Non-pigmented ciliary epithelial cell (primary cell): ENCODE data around the gene LRRC14B.

Experiments used
- DNase-seq: peaks from one replicate; pipeline ENCODE4 v3.0.0-alpha.2; 2010; ENCODE audit warnings: low read depth

LRRC14B gene

GRCh38 chr5:191036-191948 lies at the start of gene LRRC14B:
Gene LRRC14B (plus strand): TSS chr5:191495. CDS start chr5:191539, 44 bp downstream.
- no peak for DNase-seq

GRCh38 chr5:141761-142160 lies 49.5 kb upstream of the LRRC14B start:
- DNase-seq, result no peak

GRCh38 chr5:142246-142810 lies 49.0 kb upstream of the LRRC14B start:
- no peak for DNase-seq

- no peak for DNase-seq
These were observed 48.3 kb upstream of the LRRC14B start for GRCh38 chr5:143041-143440.

GRCh38 chr5:144941-145340 lies 46.4 kb upstream of the LRRC14B start:
- DNase-seq, result no peak

GRCh38 chr5:145585-146323 lies 45.5 kb upstream of the LRRC14B start:
- DNase-seq, result no peak

GRCh38 chr5:147751-148150 lies 43.5 kb upstream of the LRRC14B start:
- DNase-seq, result no peak

- no peak for DNase-seq
These were observed 41.4 kb upstream of the LRRC14B start for GRCh38 chr5:149745-150485.

GRCh38 chr5:150746-151145 lies 40.5 kb upstream of the LRRC14B start:
- DNase-seq, result no peak

GRCh38 chr5:152077-152476 lies 39.2 kb upstream of the LRRC14B start:
- no peak for DNase-seq

GRCh38 chr5:153256-153655 lies 38.0 kb upstream of the LRRC14B start:
- DNase-seq, result peak; percentile 23

- no peak for DNase-seq
These were observed 37.1 kb upstream of the LRRC14B start for GRCh38 chr5:154236-154635.

- DNase-seq, result no peak
These were observed 36.5 kb upstream of the LRRC14B start for GRCh38 chr5:154826-155225.

- no peak for DNase-seq
These were observed 35.5 kb upstream of the LRRC14B start for GRCh38 chr5:155651-156410.

- DNase-seq, result no peak
These were observed 34.8 kb upstream of the LRRC14B start for GRCh38 chr5:156411-157072.

GRCh38 chr5:157126-157715 lies 34.1 kb upstream of the LRRC14B start:
- DNase-seq, result no peak

GRCh38 chr5:157801-158200 lies 33.5 kb upstream of the LRRC14B start:
- DNase-seq, result no peak

- no peak for DNase-seq
These were observed 32.4 kb upstream of the LRRC14B start for GRCh38 chr5:158807-159447.

- DNase-seq, result peak; percentile 44
These were observed 31.7 kb upstream of the LRRC14B start for GRCh38 chr5:159448-160172.
